Esophagus muscularis mucosa (tissue), 4 donors: ENCODE measurements around the gene KCNQ4. TPM values are rescaled to one million over a fixed set of nuclear protein-coding genes. Genes with fewer than 3 reads are reported as not detected.
A peak's percentile ranks its signal among the peaks of the same experiment; 100 is the strongest.

Source experiments
- DNase-seq: peaks from one replicate; pipeline ENCODE4 v3.0.0-alpha.2; 2017; ENCODE audit errors: extremely low spot score
- H3K27ac ChIP-seq, 4 donors: fragments of 200-600 bp; sonication (generic); replicated peaks in 1 of 4; 1 replicate in 3 of 4; 2 replicates in 1 of 4; pipeline ENCODE4 v1.5.1; 2016 to 2019; ENCODE audit warnings: mild to moderate bottlenecking in 1 of 4
- H3K27me3 ChIP-seq, 4 donors: fragments of 200-600 bp; sonication (generic); one replicate each; pipeline versions ENCODE4 v1.5.1 to v1.6.0; 2016 to 2019
- H3K36me3 ChIP-seq, 4 donors: fragments of 200-600 bp; sonication (generic); one replicate each; pipeline ENCODE4 v1.5.1; 2016 to 2019
- H3K4me1 ChIP-seq, 4 donors: fragments of 200-600 bp; sonication (generic); one replicate each; pipeline ENCODE4 v1.5.1; 2016 to 2019
- H3K4me3 ChIP-seq, 4 donors: fragments of 200-600 bp; sonication (generic); 1 replicate in 2 of 4; 2 replicates in 2 of 4; pipeline ENCODE4 v1.5.1; 2016 to 2019; ENCODE audit warnings: mild to moderate bottlenecking in 4 of 4, moderate library complexity in 1 of 4
- H3K9me3 ChIP-seq, 4 donors: fragments of 200-600 bp; sonication (generic); 1 replicate in 3 of 4; 2 replicates in 1 of 4; pipeline ENCODE4 v1.5.1; 2016 to 2019
- EP300 ChIP-seq: sonication (generic); formaldehyde crosslinking; IDR thresholded peaks from one replicate; pipeline ENCODE4 v1.6.1; 2017; ENCODE audit warnings: antibody characterized with exemption
- POLR2A ChIP-seq: fragments of 450-650 bp; IDR thresholded peaks from one replicate; pipeline ENCODE4 v1.6.1; 2017; ENCODE audit warnings: antibody characterized with exemption, moderate library complexity, mild to moderate bottlenecking, low read depth
- POLR2AphosphoS5 ChIP-seq, 2 donors: sonication (generic); formaldehyde crosslinking; IDR thresholded peaks; one replicate each; pipeline ENCODE4 v1.6.1; 2017; ENCODE audit warnings: antibody characterized with exemption in 2 of 2
- WGBS: methylation state at CpG from one replicate; pipeline ENCODE4 v1.1.5; 2018; 5-methylcytosine and 5-hydroxymethylcytosine counted together
- intact Hi-C: fragments of 100-400 bp; cut with DNase I; formaldehyde crosslinking; loops from one replicate; pipeline ENCODE4 v1.15.1; 2023
- total RNA-seq, 4 donors: library from RNA; depleted of rRNA; stranded (reverse); fragments of >200 nt; gene quantifications; one replicate each; pipeline versions ENCODE4 v1.1.0 to v1.2.1, GENCODE V29; 2016
- TF ChIP-seq, protein P1 (sequence below), 3 experiments: fragments of 200-600 bp in 2 of 3; fragments of 450-650 bp in 1 of 3; sonication (generic) in 2 of 3; IDR thresholded peaks; one replicate each; pipeline ENCODE4 v1.5.1; 2017 to 2019; ENCODE audit warnings: antibody characterized with exemption in 3 of 3, mild to moderate bottlenecking in 2 of 3, moderate library complexity in 1 of 3

Gene KCNQ4
- total RNA-seq, 4 donors from 2014 or later = 9.3 to 22.0 (median 17.1) TPM

DNA sequence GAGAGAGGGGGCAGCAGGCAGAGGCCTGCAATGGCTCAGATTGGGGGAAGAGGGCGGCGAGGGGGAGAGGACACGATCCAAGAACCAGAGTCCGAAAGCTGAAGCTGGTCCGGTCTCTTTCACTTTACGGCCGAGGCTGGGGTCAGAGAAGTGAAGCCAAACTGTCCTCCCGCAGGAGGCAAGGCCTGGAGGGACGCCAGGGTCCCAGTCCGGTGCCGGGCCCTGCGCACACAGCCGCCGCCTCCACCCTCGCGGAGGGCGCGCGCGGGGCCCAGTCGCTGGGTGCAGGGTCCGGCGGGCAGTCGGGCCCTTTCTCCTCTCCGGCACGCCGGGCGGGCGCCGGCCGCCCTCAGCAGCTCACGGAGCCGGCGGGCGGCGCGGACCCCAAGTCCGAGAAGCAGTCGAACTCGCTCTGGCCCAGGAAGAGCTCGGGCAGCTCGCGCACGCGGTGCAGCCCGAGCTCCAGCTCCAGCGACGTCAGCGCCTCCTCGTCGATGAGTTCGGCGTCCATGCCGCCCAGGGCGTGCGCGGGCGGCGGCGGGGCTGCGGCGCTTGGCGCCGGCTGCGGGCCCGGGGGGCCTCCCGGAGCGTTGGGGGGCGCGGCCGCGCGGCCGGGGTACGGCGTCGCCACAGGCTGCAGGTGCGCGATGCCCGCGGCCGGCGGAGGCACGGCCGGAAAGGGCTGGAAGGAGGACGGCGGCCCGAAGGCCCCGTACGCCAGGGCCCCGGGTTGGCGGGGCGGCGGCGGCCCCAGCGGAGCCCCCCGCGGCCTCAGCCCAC is 77.8 kb downstream of the KCNQ4 start:
- DNase-seq = no peak
- Histone ChIP-seq H3K27me3 (no peaks in the 10 kb centered on the region), H3K4me3 (peak overlapping the region; percentile 81 to 94 (median 86)), H3K36me3 (no peaks in the 10 kb centered on the region), H3K4me1 (peaks cover 15 to 39% (median 28%) of the 10 kb centered on the region in 4 donors), H3K27ac (peak overlapping the region; percentile 87 to 92 (median 90)), H3K9me3 (no peaks in the 10 kb centered on the region)
- TF ChIP-seq POLR2A = no peak
- TF ChIP-seq EP300 = no peak
- TF ChIP-seq POLR2AphosphoS5 (IDR thresholded peaks at IDR 0.05) = no peak
- TF ChIP-seq, protein P1, sequence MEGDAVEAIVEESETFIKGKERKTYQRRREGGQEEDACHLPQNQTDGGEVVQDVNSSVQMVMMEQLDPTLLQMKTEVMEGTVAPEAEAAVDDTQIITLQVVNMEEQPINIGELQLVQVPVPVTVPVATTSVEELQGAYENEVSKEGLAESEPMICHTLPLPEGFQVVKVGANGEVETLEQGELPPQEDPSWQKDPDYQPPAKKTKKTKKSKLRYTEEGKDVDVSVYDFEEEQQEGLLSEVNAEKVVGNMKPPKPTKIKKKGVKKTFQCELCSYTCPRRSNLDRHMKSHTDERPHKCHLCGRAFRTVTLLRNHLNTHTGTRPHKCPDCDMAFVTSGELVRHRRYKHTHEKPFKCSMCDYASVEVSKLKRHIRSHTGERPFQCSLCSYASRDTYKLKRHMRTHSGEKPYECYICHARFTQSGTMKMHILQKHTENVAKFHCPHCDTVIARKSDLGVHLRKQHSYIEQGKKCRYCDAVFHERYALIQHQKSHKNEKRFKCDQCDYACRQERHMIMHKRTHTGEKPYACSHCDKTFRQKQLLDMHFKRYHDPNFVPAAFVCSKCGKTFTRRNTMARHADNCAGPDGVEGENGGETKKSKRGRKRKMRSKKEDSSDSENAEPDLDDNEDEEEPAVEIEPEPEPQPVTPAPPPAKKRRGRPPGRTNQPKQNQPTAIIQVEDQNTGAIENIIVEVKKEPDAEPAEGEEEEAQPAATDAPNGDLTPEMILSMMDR (IDR thresholded peaks at IDR 0.05) = no peak
- 19% methylated on average over 8 of the region's 98 CpGs for WGBS
- intact Hi-C loops = loop anchor here (5.0 kb wide), 1 partner anchor 91 kb away; no protein-coding TSS in a partner anchor

DNA sequence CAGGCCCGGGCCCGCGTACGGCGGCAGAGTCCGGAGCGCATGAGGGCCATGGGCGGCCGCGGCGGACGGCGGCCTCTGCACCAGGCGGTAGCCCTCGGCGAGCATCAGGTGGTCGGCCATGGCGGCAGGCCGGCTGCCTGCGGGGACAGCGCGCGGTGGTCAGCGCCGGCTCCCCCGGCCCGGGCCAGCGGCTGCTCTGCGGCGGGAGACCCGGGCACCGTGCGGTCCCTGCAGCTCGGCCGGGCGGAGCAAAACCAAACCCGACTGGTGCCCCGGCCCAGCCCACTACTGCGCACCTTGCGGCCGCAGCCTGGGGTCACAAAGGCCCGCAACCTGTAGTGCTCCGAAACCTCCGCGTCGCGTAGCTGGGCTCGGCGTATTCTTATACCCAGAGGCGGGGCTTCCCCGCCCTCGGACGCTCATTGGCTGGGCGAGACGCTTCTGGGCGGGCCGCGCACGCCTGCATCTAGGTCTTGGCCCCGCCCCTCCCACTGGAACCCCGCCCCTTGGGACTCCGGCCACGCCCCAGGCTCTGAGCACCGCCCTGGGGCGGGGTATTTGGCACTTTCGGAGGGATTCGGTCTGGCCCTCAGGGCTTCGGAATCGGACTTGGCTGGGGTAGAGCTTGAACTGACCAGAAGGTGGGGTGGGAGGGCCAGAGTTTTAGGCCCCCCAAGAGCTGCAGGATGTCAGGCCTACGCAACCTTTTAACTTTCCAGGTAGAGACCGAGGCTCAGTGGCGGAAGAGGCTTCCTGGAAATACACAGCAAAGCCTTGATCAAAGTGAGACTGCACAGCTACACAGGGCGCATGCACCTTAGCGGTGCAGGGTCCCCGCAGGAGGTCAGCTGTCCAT is 78.6 kb downstream of the KCNQ4 start, which contains the start of gene CITED4:
Gene CITED4 (minus strand): TSS at position 356 of the 856 bp plus-strand sequence. CDS start 236 bp downstream, at position 120.
- H3K27me3 ChIP-seq = no peaks in the 10 kb centered on the region
- peak within 1 kb of the TSS; percentile 87 to 92 (median 90) for H3K27ac ChIP-seq
- H3K9me3 ChIP-seq = no peaks in the 10 kb centered on the region
- peaks cover 15 to 43% (median 28%) of the 10 kb centered on the region in 4 donors for H3K4me1 ChIP-seq
- peak; percentile 59 for TF ChIP-seq POLR2A
- TF ChIP-seq EP300 = no peak
- TF ChIP-seq, protein P1 (IDR thresholded peaks at IDR 0.05) = peak in 2 of 3 experiments; percentile 22 to 38
- TF ChIP-seq POLR2AphosphoS5 (IDR thresholded peaks at IDR 0.05) = peak; percentile 98
- DNase-seq = peak; percentile 99
- WGBS = 11% methylated on average over 4 of the region's 75 CpGs
- intact Hi-C loops = loop anchor here (5.0 kb wide), 1 partner anchor 90 kb away; no protein-coding TSS in a partner anchor
- peak within 1 kb of the TSS; percentile 81 to 94 (median 86) for H3K4me3 ChIP-seq
- no peaks in the 10 kb centered on the region for H3K36me3 ChIP-seq

DNA sequence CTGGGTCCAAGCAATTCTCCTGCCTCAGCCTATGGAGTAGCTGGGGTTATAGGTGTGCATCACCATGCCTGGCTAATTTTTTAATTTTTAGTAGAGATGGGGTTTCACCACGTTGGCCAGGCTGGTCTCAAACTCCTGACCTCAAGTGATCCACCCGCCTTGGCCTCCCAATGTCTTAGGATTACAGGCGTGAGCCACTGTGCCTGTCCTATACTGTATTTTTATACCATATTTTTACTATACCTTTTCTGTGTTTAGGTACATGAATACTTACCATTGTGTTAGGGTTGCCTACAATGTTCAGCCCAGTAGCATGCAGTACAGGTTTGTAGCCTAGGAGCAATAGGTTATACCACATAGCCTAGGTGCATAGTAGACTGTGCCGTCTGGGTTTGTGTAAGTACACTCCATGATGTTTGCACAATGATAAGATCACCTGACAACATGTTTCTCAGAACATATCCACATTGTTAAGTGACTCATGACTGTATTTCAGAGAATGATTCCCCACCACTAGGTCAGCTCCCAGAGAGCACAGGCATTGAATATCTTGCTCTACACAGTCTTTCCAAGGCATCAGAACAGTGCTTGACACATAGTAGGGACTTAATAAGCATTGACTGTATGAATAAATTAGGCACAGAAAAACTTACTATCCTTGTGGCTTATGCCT is 84.6 kb downstream of the KCNQ4 start:
- DNase-seq = no peak
- TF ChIP-seq EP300 = no peak
- Histone ChIP-seq H3K9me3 (peaks cover 0 to 3% (median 0%) of the 10 kb centered on the region in 4 donors), H3K27me3 (no peaks in the 10 kb centered on the region), H3K27ac (no peak overlapping the region), H3K36me3 (no peaks in the 10 kb centered on the region), H3K4me1 (peaks cover 10 to 26% (median 17%) of the 10 kb centered on the region in 4 donors), H3K4me3 (no peak overlapping the region)
- intact Hi-C loops = no loop called here
- 85% methylated on average over 4 of the region's 4 CpGs for WGBS

DNA sequence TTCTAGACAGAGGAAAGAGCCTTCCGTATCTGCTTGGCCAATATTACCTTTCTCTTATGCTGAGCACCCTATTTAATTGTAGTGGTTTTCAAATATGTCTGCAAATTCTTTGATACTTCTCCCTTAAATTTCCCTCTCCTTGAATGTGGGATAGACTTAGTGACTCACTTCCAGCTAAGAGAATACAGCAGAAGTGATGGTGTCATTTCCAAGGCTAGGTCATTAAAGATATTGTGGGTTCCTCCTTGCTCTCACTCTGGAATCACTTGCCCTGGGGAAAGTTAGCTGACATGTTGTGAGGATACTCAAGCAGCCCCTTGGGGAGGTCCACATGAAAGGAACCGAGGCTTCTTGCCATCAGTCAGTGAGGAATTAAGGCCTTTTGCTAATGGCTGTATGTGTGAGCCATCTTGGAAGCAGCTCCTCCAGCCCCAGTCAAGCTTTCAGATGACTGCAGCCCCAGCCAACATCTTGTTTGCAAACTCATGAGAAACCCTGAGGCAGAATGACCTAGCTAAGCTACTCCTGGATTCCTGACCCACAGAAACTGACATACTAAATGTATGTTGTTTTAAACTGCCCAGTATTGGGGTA is 86.6 kb downstream of the KCNQ4 start:
- H3K9me3 ChIP-seq = peaks cover 0 to 3% (median 0%) of the 10 kb centered on the region in 4 donors
- no peak for TF ChIP-seq EP300
- no peak for TF ChIP-seq POLR2A
- no peak for TF ChIP-seq POLR2AphosphoS5 (IDR thresholded peaks at IDR 0.05)
- TF ChIP-seq, protein P1 (IDR thresholded peaks at IDR 0.05) = no peak
- H3K4me1 ChIP-seq = peaks cover 10 to 26% (median 17%) of the 10 kb centered on the region in 4 donors
- no peaks in the 10 kb centered on the region for H3K36me3 ChIP-seq
- 72% methylated on average over 2 of the region's 2 CpGs for WGBS
- DNase-seq = no peak
- intact Hi-C loops = no loop called here
- H3K27ac ChIP-seq = no peak overlapping the region
- no peak overlapping the region for H3K4me3 ChIP-seq
- no peaks in the 10 kb centered on the region for H3K27me3 ChIP-seq
